AG08396 (cell line): Measurements from ENCODE around the gene HAND1.
A peak's percentile ranks its signal among the peaks of the same experiment; 100 is the strongest.
"Not testable (repeated sequence)": the region's sequence is repeated elsewhere in the genome, so short reads cannot be mapped to it uniquely, and the experiment has no call there.

ENCODE experiments used
- DNase-seq: peaks from one replicate; pipeline ENCODE4 v3.0.0; 2012; ENCODE audit warnings: low spot score, mixed read lengths

HAND1 gene

DNA sequence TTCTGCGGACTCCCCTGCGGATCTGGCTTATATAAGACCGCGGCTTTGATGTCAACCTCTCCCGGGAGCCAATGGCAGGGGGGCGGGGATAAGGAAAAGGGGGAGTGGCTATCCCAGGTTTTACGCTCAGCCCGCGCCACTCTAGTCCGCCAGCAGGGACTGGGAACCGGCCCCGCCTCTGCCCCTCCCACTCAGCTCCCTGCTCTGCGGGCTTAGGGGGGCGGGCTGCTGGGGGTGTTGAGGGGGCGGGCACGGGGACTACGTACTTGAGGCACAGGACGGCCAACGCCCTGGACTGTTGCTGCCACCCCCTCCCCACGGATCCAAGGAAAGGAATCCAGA is at the start of gene HAND1:
TSS of gene HAND1 (minus strand) at position 4 of the 342 bp plus-strand sequence. CDS start 219 bp downstream, outside the sequence.
- peak; percentile 67 for DNase-seq

DNA sequence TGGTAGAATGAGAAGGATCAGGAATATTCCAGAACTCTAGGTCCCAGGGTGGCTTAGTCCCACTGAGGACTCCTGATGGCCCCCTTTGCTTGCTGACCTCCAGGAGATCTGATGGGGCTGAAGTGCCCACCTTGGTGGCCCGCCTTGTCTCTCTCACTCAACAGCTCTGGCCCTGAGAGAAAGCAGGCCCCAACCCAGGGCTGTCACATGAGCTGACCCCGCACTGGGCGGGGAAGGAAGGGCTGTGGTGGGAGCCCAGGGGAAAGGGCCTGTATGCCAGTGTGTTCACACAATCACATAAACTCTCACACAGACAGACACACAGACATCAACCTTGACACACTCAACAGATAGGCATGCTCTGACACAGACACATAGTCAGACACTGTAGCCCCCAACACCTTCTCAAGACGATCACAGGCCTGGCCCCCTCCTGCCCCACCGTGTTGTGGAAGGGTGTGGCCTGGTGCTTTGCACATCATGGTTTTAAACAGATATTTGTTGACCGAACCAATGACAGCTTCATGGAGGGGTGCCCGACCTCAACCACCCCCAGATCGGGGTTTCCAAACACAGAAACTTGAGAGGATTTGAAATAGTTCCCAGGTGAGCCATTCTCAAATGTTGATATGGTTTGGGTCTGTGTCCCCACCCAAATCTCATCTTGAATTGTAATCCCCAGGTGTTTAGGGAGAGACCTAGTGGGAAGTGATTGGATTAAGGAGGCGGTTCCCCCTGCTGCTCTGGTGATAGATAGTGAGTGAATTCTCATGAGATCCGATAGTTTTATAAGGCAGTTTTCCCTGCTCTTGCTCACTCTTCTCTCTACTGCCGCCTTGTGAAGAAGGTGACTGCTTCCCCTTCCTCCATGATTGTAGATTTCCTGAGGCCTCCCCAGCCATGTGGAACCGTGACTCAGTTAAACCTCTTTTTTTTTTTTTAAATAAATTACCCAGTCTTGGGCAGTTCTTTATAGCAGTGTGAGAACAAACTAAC is 48.5 kb upstream of the HAND1 start:
- DNase-seq, result no peak

DNA sequence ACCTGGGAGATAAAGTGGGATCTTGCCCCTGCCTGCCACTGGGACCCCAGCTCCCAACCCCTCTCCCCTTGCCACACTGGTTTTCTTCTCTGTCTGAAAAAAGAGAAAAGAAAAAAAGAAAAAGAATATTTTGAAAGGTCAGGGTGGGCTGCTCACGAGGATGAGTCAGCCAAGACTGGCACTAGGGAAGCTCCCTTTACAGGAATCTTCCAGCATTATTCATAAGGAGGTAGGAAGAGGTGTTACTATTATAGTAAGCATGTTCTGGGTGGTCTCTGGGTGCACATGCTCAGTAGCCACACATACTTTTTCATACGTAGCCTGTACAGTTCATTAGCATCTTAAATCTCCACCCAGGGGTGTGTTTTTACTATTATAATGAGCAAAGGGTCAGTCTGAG is 46.8 kb upstream of the HAND1 start:
- no peak for DNase-seq

DNA sequence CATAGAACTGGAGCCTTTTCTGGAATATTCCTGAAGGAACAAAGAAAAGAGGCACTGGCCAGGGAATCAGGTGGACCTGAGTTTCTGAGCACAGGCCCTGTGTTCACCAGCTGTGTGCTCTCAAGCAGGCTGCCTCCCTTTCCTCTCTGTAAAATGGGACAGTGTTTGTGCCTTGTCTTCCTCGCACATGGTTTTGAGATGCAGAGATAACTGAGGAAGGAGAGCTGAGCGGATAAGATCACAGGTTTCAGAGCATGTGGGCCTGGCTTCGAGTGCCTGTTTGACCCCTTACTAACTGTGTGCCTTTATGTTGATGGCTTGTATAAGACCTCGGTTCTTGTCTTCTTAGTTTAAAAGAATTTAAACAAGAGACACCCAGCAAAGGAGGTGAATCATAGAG is 46.2 kb upstream of the HAND1 start:
- DNase-seq, result no peak

DNA sequence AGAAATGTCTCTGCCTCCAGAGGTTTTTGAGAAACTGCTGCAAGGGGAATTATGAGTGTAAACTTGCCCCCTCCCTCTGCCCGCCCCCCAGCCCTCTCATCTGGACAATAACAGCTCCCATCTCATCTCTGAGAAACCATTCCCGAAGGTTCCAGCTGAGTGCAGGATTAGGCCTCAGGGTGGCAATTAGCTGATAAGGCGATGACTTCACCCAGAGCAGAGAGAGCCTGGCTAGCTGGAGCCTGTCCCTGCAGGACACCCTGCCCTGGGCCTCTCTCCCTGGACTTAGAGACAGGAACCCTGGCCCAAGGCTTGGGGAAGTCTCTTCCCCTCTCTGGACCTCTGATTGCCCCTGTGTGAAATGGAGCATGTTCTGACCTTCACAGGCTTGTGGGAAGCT is 45.7 kb upstream of the HAND1 start:
- no peak for DNase-seq

DNA sequence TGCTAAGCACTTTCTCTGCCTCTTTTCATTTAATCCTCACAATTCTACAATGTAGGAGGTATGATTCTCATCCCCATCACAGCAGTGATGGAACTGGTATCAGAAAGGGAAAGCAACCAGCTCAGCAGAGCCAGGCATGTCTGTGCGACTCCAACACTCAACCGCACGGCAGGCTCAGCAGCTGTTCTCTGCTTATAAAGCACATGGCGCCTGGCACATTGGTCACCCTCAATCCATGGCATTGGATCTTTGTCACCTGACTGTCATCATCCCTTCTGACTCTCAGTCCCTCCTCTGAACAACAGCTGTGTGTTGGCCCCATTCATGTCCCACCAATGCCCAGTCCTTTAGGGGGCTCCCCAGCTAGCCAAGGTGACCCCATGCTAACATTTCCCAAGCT is 45.1 kb upstream of the HAND1 start:
- DNase-seq, result no peak

DNA sequence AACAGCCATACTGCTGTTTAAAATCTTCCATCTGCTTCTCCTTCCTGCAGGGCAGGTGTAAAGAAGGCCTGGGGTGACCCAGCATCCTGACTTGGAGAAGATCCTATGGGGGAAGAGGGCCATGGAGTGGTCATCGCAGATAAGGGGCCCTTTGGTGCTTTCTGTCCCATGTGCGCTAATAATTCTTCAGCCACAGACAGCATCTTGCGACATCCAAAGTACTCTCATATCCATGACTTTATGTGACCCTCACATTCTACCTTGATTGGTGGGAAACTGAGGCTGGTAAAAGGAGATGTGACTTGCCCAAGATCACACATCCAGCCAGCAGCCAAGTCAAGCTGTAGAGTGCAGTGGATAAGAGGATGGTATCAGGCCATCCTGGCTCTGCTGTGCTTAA is 44.3 kb upstream of the HAND1 start:
- no peak for DNase-seq

DNA sequence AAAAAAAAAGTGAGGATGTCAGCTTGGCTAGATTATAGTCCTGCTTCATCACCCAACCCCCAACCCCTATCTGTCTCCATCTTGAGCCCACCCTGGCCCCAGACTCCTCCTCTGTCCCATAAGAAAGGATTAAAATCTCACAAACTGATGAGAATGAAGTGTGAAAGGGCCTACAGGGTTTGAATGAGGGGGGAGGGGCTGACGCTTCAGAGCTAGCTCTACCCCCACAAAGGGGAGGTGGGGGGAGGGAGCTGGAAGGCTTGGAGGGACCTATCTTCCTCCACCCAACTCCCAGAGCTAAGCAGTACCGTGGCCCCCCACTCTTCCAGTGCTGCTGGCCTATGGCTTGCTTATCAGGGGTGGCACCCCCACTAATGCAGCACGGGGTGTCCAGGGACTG is 43.7 kb upstream of the HAND1 start:
- no peak for DNase-seq

DNA sequence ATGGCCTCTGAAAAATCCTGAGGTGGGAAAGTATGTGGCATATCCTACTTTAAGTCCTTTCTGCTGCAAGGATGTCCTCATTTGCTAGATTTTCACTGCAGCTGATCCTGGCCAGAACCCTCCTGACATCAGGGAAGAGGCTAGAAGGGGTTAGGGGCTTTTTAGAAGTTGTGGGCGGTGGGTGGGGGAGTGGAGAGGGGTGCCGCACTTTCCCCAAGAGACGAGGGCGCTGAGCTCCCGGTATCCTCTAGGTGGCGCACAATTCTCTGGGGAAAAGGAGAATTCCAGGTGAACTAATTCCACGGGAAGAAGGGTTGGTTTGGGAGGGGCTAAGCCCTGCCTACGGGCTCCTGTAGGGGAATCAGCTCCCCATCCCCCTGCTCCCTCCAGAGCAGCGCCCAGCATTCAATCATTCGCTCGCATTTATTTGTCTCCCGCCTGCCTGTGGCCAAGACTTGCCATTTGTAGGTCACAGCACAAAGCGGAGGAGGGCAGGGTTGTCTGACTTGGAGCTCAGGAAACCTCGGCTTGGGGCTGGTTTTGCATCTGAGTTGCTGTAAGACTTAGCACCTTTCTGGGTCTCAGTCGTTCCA is 42.9 kb upstream of the HAND1 start:
- peak; percentile 30 for DNase-seq

DNA sequence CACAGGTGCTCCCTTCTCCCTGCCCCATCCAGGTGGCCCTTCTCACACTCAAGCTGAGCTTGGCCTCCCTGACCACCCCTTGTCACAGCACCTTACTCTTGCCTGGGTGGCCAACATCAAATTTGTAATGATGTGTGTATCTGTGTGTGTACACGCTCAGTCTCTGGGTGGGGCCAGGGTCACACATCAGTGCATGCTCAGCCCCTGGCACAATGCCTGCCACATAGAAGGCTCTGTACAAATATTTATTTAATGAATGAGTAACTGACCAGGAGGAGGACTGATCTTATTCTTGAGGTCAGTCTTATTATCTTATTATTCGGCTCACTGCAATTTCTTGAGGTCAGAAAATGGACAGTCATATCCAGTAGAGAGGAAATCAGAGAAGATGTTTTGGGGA is 41.3 kb upstream of the HAND1 start:
- DNase-seq, result no peak

DNA sequence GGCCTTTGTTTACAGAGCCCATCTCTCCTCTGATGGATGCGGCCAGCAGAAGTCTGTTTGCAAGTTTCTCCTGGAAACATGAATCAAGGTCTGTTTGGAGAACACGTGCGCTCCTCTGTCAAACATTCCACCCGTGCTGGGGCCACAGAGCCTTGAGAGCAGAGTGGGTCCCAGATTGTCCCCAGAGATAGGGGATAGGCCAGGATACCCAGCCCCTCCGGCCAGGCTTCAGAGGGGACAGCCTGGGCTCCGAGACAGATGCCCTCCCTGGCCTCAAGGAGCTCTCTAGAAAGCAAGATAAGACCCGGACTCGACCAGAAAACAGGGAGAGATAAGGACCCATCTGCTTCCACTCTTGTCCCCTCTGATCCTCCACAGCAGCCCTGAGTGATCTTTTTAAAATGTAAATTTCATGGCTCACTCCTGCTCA is 40.4 kb upstream of the HAND1 start:
- no peak for DNase-seq

DNA sequence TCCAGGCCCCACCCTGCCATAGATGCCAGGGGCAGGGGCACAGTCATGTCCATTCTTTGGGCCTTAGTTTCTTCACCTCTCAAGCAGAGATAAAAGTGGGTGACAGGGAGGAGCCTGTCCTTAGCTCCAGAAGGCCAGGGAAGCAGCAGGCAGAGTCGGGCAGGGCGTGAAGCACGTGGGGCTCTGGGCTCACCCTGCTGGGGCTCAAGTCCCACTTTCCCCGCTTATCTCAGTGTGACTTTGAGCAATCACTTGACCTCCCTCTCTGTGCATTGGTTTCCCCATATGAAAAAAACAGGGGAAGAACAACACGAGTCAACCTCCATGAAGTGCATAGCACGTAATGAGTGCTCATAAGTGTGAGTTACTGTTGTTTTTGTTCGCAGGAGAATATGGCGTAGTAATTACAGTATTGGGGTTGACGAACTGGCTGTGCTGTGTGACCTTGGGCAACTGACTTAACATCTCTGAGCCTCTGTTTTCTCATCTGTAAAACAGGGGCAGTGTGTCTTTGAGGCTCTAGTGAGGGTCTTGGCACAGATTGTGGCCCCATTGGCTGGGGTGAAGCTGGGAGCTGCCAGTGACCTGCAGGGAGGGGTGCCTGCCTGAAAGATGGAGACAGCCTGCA is 39.9 kb upstream of the HAND1 start:
- DNase-seq, result no peak

DNA sequence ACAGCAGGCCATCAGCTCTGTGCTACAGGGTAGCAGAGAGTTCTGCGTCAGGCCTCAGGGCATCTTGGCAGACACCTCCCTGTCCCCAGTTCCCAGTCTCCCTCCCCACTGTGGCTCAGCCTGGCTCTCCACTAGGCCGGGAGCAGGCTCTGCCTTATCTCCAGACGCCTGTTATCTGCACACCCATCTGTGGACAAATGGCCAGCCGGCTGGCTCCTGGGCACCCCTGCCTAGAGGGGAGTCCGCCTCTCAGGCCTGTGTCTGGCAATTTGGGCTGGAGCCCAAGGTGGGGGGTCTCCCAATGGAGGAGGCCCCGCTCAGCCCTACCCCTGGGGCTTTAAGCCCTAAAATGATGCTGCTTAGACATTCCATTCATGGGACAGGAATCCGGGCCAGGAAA is 39.2 kb upstream of the HAND1 start:
- no peak for DNase-seq

DNA sequence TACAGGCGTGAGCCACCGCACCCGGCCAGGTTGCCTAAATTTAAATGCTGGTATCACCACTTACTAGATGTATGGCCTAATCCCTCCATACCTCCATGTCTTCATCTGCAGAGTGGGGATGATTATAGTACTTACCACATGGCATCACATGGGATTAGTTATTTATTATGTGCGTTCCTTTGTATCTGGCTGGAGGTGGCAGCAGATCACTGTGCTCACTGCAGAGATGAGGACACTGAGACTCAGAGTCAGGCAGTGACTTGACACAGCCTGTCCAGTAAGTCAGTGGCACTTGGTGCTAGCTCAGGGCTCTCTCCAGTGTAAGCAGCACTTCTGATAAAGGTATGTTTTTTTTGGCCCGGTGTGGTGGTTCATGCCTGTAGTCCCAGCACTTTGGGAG is 38.4 kb upstream of the HAND1 start:
- DNase-seq, result no peak

DNA sequence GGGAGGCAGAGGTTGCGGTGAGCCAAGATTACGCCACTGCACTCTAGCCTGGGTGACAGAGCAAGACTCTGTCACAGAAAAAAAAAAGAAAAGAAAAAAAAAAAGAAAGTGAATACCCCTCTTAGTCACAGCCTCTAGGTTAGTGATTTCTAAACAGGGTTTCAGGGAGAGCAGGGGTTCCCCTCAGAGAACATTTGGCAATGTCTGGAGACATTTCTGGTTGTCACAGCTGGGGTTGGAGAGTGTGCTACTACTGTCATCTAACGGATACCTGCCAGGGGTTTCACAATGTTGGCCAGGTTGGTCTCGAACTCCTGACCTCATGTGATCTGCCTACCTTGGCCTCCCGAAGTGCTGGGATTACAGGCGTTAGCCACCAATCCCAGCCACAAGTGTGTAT is 37.5 kb upstream of the HAND1 start:
- not testable (repeated sequence) for DNase-seq

DNA sequence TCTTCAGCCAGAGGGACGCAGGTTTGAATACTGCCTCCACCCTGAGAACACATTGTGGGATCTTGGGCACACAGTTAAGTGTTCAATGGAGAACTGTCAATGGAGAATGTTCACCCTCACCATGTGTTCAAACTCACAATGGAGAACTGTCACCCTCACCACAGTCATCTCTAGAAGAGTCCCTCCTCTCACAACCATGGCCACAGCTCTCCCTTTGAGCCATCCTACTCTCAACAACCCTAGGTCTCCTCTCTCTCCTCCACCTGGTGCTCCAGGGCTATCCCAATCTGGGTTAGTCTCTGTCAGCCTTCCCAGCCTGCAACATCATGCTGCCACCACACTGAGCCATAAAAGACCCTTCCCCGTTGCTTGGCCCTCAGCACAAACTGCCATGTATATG is 36.3 kb upstream of the HAND1 start:
- DNase-seq, result no peak

DNA sequence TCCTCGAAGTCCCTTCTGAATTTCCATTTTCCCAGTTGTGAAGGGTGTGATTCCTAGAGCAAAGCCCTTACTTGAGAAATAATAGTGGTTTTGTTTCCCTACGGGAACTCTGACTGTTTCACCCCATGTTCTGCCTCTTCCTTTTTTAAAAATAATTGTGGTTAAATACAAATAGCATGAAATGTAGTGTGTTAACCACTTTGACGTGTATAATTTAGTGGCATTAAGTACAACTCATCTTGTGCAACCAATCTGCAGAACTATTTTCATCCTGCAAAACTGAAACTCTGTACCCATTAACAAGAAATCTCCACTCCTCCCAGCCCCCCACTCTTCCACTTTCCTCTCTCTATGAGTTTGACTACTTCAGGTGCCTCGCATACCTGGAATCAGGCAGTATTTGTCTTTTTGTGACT is 35.6 kb upstream of the HAND1 start:
- no peak for DNase-seq

DNA sequence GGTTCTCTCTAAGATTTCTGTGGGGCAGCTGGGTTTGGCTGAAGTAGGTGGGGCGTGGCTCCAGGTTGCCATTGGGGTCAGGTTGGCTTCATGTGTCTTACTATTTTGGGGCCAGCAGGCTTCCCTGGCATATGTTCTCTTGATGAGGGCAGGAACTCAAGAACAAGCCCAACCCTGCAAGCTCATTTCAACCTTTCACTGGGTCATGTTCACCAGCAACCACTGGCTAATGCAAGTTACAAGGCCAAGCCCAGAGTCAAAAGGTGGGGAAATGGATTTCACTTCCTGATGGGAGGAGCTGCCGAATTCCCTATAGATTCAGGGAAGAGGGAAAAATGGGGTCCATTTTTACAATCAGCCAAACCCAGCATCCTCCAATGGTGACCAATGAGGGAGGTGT is 34.0 kb upstream of the HAND1 start:
- DNase-seq, result no peak

DNA sequence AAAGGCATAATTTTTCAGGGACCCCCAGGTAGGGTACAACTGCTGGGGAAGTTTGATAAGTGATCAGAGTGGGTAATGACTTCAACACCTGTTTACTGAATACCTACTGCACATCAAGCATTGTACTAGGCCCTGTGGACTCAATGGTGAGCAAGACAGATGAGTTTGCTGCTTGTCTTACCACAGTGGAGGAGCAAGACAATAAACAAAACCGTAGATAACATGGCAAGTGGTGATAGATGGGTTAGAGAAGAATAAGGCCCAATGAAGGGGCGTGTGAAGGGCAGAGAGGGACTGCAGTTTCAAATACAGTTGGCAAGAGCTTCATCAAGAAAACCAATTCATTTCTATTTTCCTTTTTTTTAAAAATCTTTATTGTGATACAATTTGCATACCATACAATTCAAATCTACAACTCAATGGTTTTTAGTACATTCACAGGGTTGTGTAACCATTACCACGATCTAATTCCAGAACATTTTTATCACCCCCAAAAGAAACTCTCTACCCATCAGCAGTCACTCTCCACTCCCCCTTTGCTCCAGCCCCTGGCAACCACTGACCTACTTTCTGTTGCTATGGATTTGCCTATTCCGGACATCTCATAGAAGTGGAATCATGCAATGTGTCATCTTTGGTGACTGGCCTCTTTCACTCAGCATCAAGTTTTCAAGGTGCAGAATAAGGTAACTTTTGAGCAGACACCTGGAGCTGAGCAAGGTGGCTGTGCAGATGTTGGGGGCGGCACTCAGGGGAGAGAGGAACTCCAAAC is 31.9 kb upstream of the HAND1 start:
- DNase-seq, result no peak

DNA sequence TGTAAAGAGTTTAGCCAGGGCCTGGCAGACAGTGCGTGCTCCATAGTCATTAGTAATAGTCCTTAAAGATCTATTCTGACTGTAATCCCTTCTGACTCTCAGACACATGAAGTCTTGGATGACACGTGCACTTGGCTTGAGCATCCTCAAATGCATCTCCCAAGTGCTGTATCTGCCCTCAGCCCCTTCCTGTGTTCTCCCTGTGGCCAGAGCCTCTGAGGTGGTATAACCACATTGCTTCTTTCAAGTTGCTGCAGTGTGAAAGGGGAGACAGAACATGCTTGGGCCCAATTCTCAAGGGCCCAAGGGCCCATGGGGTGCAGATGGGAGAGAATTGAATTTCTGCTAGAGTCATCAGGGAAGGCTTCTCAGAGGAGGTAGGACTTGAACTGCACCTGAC is 30.1 kb upstream of the HAND1 start:
- DNase-seq, result no peak

DNA sequence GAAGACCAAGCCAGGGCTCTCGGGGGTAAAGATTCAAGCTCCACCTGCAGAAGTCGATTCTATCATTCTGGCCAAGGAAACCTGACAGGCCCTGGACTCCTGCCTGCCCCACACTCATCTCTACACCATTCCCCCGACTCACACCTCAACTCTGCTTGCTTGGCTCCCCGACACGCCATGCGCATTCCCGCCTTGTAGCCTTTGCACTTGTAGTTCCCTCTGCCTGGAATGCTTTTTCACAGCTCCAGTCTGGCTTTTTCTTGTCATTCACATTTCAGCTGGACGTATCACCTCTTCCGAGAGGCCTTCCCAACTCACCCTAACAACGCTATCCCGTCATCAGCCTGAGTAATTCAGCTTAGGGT is 28.7 kb upstream of the HAND1 start:
- no peak for DNase-seq

DNA sequence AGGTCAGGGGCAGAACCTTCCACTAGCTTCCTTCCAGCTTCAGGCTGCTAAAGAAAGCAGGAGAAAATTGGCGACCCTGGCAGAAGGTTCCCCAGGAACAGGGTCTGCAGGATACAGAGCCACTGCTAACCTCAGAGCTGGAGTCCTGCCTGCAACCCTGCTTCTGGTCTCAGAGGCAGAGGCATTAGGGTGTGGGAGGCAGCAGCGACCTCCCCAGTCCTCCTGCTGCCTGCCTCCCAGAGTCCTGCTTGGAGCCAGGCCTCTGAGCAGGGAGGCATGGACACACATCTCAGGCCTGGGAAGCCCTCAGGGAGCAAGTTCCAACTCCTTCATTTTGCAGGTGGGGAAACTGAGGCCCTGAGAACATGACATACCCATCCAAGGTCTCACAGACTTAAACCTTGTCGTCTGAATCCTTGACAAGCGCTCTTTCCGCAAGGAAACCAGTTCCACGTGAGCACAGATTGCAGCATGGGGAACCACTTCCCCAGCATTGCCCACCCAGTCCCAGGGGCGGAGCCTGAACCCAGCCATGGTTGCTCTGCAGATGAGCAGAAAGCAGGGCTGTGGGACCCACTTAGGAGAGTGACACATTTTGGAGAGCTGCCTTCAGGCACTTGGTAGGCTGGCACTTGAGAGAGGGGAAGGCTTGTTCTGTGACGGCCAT is 28.2 kb upstream of the HAND1 start:
- no peak for DNase-seq
